Testis (tissue), 3 donors: ENCODE measurements around the gene RRP15. TPM values are rescaled to one million over a fixed set of nuclear protein-coding genes. Genes with fewer than 3 reads are reported as not detected.

Experiments
- DNase-seq: peaks from one replicate; pipeline ENCODE4 v3.0.0-alpha.2; 2019
- H3K27ac ChIP-seq, 2 donors: fragments of 200-600 bp; sonication (generic); one replicate each; pipeline ENCODE4 v1.5.1; 2019
- H3K27me3 ChIP-seq: fragments of 200-600 bp; sonication (generic); one replicate; pipeline ENCODE4 v1.5.1; 2019
- H3K36me3 ChIP-seq: fragments of 200-600 bp; sonication (generic); one replicate; pipeline ENCODE4 v1.5.1; 2017; ENCODE audit warnings: low read depth; ENCODE audit errors: missing control alignments
- H3K4me1 ChIP-seq: fragments of 200-600 bp; sonication (generic); one replicate; pipeline ENCODE4 v1.5.1; 2019
- H3K4me3 ChIP-seq, 2 donors: fragments of 200-600 bp; sonication (generic); one replicate each; pipeline ENCODE4 v1.5.1; 2017 to 2019
- H3K9me3 ChIP-seq: fragments of 200-600 bp; sonication (generic); one replicate; pipeline ENCODE4 v1.5.1; 2017
- POLR2A ChIP-seq: fragments of 450-650 bp; IDR thresholded peaks from one replicate; pipeline ENCODE4 v1.6.1; 2017; ENCODE audit warnings: antibody characterized with exemption, mild to moderate bottlenecking, moderate library complexity
- WGBS, 2 donors: methylation state at CpG; one replicate each; pipeline ENCODE4 v1.1.5; 2018; 5-methylcytosine and 5-hydroxymethylcytosine counted together
- intact Hi-C: fragments of 100-400 bp; cut with DNase I; formaldehyde crosslinking; loops from one replicate; pipeline ENCODE4 v1.15.1; 2023; ENCODE audit warnings: low total_unique reads
- polyA plus RNA-seq: library from polyadenylated mRNA; stranded (reverse); fragments of 350-450 nt; fragmentation: Illumina TruSeq; extraction: RNeasy Lipid Tissue Mini Kit (QIAGEN cat#74804); gene quantifications from one replicate; pipeline ENCODE4 v1.2.3, GENCODE V29; 2014; ENCODE audit warnings: low read depth, low replicate concordance; ENCODE audit not compliant: insufficient read depth
- total RNA-seq, 2 donors: library from RNA; depleted of rRNA; stranded (reverse); fragments of >200 nt; gene quantifications; one replicate each; pipeline ENCODE4 v1.2.3, GENCODE V29; 2016
- TF ChIP-seq, protein P1 (sequence below), 3 experiments: fragments of 450-650 bp in 2 of 3; fragments of 200-600 bp in 1 of 3; sonication (generic) in 1 of 3; IDR thresholded peaks; one replicate each; pipeline ENCODE4 v1.5.1; 2016 to 2019; ENCODE audit warnings: antibody characterized with exemption in 3 of 3, mild to moderate bottlenecking in 2 of 3, moderate library complexity in 1 of 3

The RRP15 gene
- total and polyA plus RNA-seq, 3 donors from 2014 or later = 5.5 to 9.7 (median 6.5) TPM

DNA sequence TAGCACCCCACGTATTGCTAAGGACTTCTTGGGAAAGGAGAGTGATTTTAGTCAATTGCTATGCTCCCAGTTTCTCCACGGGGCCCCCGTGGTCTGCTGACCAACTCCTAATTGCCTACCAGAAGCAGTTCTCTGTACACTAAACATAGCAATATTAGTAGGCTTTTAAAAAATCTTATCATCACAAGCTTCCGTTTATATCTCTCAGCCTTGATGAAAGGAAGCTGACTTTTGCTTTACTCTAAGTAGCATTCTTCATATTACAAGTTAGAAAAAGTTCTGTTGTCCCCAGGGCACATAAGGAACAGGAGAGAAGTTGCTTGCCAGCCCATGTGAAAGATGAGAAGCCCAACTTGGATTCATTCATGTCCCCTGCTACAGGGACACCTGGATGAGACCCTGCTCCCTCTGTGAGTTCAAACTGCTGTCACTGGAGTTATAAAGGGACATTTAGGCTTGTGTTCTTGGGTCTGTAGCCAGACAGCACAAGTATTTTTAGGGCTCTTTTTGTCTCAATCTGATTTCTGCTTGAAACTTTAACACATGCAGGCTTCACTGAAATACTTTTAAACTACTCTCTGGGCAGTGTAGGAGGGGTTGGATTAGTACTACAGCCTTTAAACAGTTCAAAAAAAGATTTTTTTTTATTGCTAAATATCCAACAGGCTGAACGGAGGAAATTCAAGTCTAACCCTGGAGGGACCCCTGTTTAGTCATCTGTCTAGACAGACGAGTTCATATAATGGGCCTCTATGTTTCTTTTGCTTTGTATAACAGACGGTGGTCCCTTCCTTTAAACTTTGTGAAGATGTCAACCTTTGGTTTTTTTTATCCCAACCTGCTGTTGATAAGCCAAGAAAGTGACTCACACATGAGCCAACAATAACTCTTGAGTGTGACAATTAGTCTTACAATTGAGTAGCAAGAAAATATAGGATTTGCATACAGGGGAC lies 89.6 kb downstream of the RRP15 start:
- TF ChIP-seq POLR2A = no peak
- TF ChIP-seq, protein P1, sequence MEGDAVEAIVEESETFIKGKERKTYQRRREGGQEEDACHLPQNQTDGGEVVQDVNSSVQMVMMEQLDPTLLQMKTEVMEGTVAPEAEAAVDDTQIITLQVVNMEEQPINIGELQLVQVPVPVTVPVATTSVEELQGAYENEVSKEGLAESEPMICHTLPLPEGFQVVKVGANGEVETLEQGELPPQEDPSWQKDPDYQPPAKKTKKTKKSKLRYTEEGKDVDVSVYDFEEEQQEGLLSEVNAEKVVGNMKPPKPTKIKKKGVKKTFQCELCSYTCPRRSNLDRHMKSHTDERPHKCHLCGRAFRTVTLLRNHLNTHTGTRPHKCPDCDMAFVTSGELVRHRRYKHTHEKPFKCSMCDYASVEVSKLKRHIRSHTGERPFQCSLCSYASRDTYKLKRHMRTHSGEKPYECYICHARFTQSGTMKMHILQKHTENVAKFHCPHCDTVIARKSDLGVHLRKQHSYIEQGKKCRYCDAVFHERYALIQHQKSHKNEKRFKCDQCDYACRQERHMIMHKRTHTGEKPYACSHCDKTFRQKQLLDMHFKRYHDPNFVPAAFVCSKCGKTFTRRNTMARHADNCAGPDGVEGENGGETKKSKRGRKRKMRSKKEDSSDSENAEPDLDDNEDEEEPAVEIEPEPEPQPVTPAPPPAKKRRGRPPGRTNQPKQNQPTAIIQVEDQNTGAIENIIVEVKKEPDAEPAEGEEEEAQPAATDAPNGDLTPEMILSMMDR (IDR thresholded peaks at IDR 0.05) = no peak
- peaks cover 6% of the 10 kb centered on the region for H3K4me1 ChIP-seq
- H3K27me3 ChIP-seq = no peaks in the 10 kb centered on the region
- no peak overlapping the region for H3K4me3 ChIP-seq
- no peak for DNase-seq
- H3K9me3 ChIP-seq = no peaks in the 10 kb centered on the region
- no peaks in the 10 kb centered on the region for H3K36me3 ChIP-seq
- intact Hi-C loops = no loop called here
- H3K27ac ChIP-seq = no peak overlapping the region
- 51 to 52% methylated on average over 7 of the region's 7 CpGs for WGBS, 2 donors

DNA sequence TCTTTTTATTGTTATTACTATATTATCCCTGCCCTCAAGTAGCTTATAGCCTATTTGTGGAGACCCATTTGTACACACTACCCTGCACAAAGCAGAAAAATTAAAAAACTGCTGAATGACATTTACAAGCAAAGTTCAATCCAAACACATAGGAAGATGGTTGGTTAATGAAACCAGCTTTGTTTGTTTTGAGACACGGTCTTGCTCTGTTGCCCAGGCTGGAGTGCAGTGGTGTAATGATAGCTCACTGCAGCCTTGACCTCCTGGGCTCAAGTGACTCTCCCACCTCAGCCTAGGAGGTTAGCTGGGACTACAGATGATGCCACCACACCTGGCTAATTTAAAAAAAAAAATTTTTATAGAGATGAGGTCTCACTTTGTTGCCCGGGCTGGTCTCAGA lies 91.6 kb downstream of the RRP15 start:
- intact Hi-C loops = no loop called here
- H3K9me3 ChIP-seq = no peaks in the 10 kb centered on the region
- DNase-seq = no peak
- H3K27me3 ChIP-seq = no peaks in the 10 kb centered on the region
- H3K4me1 ChIP-seq = no peaks in the 10 kb centered on the region
- no peak overlapping the region for H3K4me3 ChIP-seq
- no peak overlapping the region for H3K27ac ChIP-seq
- WGBS, 2 donors = 71 to 90% methylated on average over 2 of the region's 2 CpGs
- H3K36me3 ChIP-seq = no peaks in the 10 kb centered on the region
- TF ChIP-seq, protein P1 (IDR thresholded peaks at IDR 0.05) = no peak
- TF ChIP-seq POLR2A = no peak

DNA sequence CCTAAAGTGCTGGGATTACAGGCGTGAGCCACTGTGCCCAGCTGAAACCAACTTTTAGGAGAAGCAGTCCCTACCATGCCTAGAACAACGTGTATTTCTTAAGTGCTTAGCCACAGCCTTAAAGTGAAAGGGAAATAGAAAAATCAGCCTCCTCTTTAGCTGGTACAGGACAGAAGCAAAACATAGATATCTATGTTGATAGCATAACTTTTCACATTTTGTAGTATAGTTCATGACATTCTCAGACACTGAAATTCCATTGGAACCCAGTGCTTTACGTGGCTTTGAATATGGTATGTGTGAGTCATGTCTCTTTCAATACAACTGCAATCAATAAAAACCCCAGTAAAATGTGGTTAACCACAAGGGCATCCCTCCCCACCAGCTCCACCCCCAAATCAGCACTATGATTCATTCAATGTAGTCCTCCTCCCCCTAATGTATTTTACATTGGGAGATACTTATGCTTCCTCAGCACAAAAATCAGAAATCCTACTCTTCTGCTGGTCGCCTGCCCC lies 92.1 kb downstream of the RRP15 start:
- Histone ChIP-seq H3K4me1 (no peaks in the 10 kb centered on the region), H3K27ac (no peak overlapping the region)
- 67 to 72% methylated on average over 4 of the region's 4 CpGs for WGBS, 2 donors

DNA sequence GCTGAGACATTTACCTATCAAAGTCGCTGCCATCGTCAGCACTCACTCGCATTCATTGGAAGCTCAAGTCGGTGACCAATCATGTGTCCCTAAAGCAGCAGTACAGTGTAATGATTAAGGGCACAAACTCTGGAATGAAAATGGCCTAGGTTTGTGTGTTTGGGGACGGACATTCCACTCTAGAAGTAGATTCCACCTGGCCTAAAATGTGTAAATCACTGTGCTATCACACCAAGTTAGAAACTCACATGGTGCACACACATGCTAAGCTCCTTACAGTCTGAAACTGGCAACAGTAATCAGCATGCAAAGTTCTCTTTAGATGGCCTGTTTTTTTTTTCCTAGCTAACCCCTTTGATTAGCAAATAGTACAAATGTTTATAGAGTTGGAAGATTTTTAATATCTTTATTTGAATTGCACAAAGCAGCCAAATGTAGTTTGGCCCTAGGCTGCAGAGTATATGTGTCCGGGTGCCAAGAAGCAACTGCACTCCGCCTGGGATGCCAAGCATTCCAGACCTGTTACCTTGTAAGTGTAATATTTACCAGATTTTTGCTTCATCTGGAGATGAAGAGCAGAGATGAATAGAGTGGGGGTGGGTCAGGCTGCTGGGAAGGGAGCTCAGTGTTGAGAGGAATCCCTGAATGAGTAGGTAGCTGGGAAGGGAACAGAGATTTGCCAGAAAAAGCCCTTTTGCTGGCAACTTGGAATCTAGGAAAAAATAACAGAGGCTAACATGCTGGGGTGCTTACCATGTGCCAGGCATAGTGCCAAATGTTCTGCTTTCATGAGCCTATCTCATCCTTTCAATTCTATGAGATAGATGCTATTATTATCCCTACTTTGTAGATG lies 95.3 kb downstream of the RRP15 start:
- Histone ChIP-seq H3K36me3 (no peaks in the 10 kb centered on the region), H3K27me3 (no peaks in the 10 kb centered on the region), H3K4me1 (no peaks in the 10 kb centered on the region), H3K9me3 (no peaks in the 10 kb centered on the region), H3K27ac (no peak overlapping the region), H3K4me3 (no peak overlapping the region)
- DNase-seq = peak; percentile 27
- intact Hi-C loops = no loop called here
- WGBS, 2 donors = 53 to 61% methylated on average over 7 of the region's 7 CpGs
- TF ChIP-seq, protein P1 (IDR thresholded peaks at IDR 0.05) = no peak
- TF ChIP-seq POLR2A = no peak

More for the DNA sequence above, 92.1 kb downstream of the RRP15 start:
- no peak for DNase-seq
- no peak for TF ChIP-seq POLR2A
- TF ChIP-seq, protein P1 (IDR thresholded peaks at IDR 0.05) = no peak
- H3K4me3 ChIP-seq = no peak overlapping the region
- H3K27me3 ChIP-seq = no peaks in the 10 kb centered on the region
- intact Hi-C loops = no loop called here
- no peaks in the 10 kb centered on the region for H3K36me3 ChIP-seq
- H3K9me3 ChIP-seq = no peaks in the 10 kb centered on the region
